ENCODE data around the gene ASXL2. TPM values are rescaled to one million over a fixed set of nuclear protein-coding genes. Genes with fewer than 3 reads are reported as not detected.
A peak's percentile ranks its signal among the peaks of the same experiment; 100 is the strongest.

The ASXL2 gene
- total and polyA plus RNA-seq, 2 of the 13 experiments (the other 11 are each of a cell fraction or from before 2014, with no cell fraction given) = 12.1 to 19.2 TPM

- peak; percentile 76; the same call in 1 of the 2 replicates for TF ChIP-seq ZNF318 (CRISPR knock-in tag; IDR thresholded peaks at IDR 0.05)
- TF ChIP-seq NCOA5 (CRISPR knock-in tag; IDR thresholded peaks at IDR 0.05) = no peak
- 0 out of 2 replicates have a peak, but pooled peaks have one; percentile 40 for TF ChIP-seq KAT8 (CRISPR knock-in tag; IDR thresholded peaks at IDR 0.05)
- peak; percentile 73; the same call in 1 of the 2 replicates for TF ChIP-seq RXRB (CRISPR knock-in tag; IDR thresholded peaks at IDR 0.05; ENCODE audit: borderline replicate concordance)
- peak; percentile 90 for TF ChIP-seq FOXA3 (CRISPR knock-in tag; IDR thresholded peaks at IDR 0.05)
- TF ChIP-seq, protein P1, sequence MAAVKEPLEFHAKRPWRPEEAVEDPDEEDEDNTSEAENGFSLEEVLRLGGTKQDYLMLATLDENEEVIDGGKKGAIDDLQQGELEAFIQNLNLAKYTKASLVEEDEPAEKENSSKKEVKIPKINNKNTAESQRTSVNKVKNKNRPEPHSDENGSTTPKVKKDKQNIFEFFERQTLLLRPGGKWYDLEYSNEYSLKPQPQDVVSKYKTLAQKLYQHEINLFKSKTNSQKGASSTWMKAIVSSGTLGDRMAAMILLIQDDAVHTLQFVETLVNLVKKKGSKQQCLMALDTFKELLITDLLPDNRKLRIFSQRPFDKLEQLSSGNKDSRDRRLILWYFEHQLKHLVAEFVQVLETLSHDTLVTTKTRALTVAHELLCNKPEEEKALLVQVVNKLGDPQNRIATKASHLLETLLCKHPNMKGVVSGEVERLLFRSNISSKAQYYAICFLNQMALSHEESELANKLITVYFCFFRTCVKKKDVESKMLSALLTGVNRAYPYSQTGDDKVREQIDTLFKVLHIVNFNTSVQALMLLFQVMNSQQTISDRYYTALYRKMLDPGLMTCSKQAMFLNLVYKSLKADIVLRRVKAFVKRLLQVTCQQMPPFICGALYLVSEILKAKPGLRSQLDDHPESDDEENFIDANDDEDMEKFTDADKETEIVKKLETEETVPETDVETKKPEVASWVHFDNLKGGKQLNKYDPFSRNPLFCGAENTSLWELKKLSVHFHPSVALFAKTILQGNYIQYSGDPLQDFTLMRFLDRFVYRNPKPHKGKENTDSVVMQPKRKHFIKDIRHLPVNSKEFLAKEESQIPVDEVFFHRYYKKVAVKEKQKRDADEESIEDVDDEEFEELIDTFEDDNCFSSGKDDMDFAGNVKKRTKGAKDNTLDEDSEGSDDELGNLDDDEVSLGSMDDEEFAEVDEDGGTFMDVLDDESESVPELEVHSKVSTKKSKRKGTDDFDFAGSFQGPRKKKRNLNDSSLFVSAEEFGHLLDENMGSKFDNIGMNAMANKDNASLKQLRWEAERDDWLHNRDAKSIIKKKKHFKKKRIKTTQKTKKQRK (IDR thresholded peaks at IDR 0.05; ENCODE audit: low read length) = no peak
- peak; percentile 74 for TF ChIP-seq ZMYM3 (CRISPR knock-in tag; IDR thresholded peaks at IDR 0.05)
- no peak for TF ChIP-seq POLR2AphosphoS5 (IDR thresholded peaks at IDR 0.05; ENCODE audit: low read depth, low read length)
- no peak; the same call in 1 of the 2 replicates for TF ChIP-seq KDM2A (CRISPR knock-in tag; IDR thresholded peaks at IDR 0.05; ENCODE audit: borderline replicate concordance, low read depth)
- TF ChIP-seq, protein P2, sequence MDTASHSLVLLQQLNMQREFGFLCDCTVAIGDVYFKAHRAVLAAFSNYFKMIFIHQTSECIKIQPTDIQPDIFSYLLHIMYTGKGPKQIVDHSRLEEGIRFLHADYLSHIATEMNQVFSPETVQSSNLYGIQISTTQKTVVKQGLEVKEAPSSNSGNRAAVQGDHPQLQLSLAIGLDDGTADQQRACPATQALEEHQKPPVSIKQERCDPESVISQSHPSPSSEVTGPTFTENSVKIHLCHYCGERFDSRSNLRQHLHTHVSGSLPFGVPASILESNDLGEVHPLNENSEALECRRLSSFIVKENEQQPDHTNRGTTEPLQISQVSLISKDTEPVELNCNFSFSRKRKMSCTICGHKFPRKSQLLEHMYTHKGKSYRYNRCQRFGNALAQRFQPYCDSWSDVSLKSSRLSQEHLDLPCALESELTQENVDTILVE (CRISPR knock-in tag; IDR thresholded peaks at IDR 0.05) = no peak
- TF ChIP-seq ZNF567 (CRISPR knock-in tag; IDR thresholded peaks at IDR 0.05; ENCODE audit: borderline replicate concordance) = no peak
- TF ChIP-seq TARDBP (CRISPR knock-in tag; IDR thresholded peaks at IDR 0.05) = 0 out of 2 replicates have a peak, but pooled peaks have one; percentile 26
- TF ChIP-seq DRAP1 (CRISPR knock-in tag; IDR thresholded peaks at IDR 0.05) = peak; percentile 38; the same call in 1 of the 2 replicates
- no peak for TF ChIP-seq CBFB (CRISPR knock-in tag; IDR thresholded peaks at IDR 0.05)
- no peak for TF ChIP-seq AHR (CRISPR knock-in tag; IDR thresholded peaks at IDR 0.05)
- no peak for TF ChIP-seq ZNF672 (CRISPR knock-in tag; IDR thresholded peaks at IDR 0.05)
- no peak for TF ChIP-seq ZSCAN25 (CRISPR knock-in tag; IDR thresholded peaks at IDR 0.05)
These were observed 185.4 kb downstream of the ASXL2 start (continued) for GRCh38 chr2:25692737-25693445.
